Calu3 (cell line): ENCODE data around the gene SPATA21. TPM values are rescaled to one million over a fixed set of nuclear protein-coding genes. Genes with fewer than 3 reads are reported as not detected.

Experiments
- BruUV-seq: library from RNA; stranded (reverse); fragments of 400-500 nt; replicated peaks from 2 replicates; lab custom pipeline; 2021; lab: Mats Ljungman, UMichigan
- CTCF ChIA-PET: fragments of 300-600 bp; sonication (Branson Sonifier 250); formaldehyde crosslinking; loops from one replicate; lab custom pipeline; 2022; ENCODE audit warnings: antibody characterized with exemption; lab: Charles Lee
- DNase-seq: peaks from one replicate; pipeline ENCODE4 v3.0.0; 2022
- H3K27ac Mint-ChIP-seq: one replicate; pipeline ENCODE4 v1.8.0; 2022; ENCODE audit warnings: mixed read lengths; ENCODE audit not compliant: unreplicated experiment
- H3K27me3 Mint-ChIP-seq: one replicate; pipeline ENCODE4 v1.8.0; 2022; ENCODE audit warnings: mixed read lengths; ENCODE audit not compliant: unreplicated experiment
- H3K36me3 Mint-ChIP-seq: one replicate; pipeline ENCODE4 v1.8.0; 2022; ENCODE audit warnings: mild to moderate bottlenecking, moderate library complexity, mixed read lengths; ENCODE audit not compliant: insufficient read depth, unreplicated experiment
- H3K4me1 Mint-ChIP-seq: one replicate; pipeline ENCODE4 v1.8.0; 2022; ENCODE audit warnings: mild to moderate bottlenecking, low read depth, mixed read lengths; ENCODE audit not compliant: unreplicated experiment
- H3K4me3 Mint-ChIP-seq: one replicate; pipeline ENCODE4 v1.8.0; 2022; ENCODE audit warnings: mild to moderate bottlenecking, low read depth, moderate library complexity, mixed read lengths; ENCODE audit not compliant: unreplicated experiment
- H3K9me3 Mint-ChIP-seq: one replicate; pipeline ENCODE4 v1.8.0; 2022; ENCODE audit warnings: low read depth, mixed read lengths; ENCODE audit not compliant: unreplicated experiment
- intact Hi-C: fragments of 100-400 bp; cut with micrococcal nuclease; formaldehyde crosslinking; loops from one replicate; pipeline ENCODE4 v1.10.0; 2022; ENCODE audit not compliant: unreplicated experiment
- total RNA-seq: library from RNA; stranded (reverse); gene quantifications from 2 replicates; pipeline ENCODE4 v1.2.3, GENCODE V29; 2022
- TF ChIP-seq, protein P1 (sequence below): fragments of 200-600 bp; IDR thresholded peaks from one replicate; pipeline ENCODE4 v1.8.0; 2022; ENCODE audit warnings: antibody characterized with exemption; ENCODE audit not compliant: unreplicated experiment

The SPATA21 gene
- total RNA-seq, 1 experiment from 2014 or later = not detected

DNA sequence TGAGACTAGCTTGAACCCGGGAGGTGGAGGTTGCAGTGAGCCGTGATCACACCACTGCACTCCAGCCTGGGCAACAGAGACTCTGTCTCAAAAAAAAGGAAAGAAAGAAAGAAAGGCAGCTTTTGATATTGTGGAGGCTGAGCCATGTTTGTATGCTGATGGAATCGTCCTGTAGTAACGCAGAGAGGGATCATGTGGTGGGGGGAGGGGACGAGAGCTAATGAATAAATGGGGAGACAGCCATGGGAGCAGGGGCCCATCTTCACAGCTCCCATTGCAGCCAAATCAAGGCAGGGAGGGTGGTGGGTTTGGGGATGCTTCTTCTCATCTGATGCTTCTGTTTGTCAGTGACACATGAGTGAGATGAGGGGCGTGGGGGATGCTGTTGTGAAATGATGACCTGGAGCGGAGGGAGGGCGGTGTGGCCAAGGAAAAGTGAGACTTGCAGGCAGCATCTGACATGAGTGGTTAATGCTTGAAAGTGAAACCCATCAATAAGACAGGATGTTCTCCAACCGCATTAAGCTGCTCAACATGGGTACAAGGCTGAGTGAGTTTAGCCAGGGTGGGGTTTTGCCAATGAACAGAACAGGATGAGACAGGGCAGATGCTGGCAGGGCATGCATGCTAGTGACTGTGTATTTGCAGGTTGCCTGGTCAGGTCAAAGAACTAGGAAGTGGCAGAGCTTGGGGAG, 16.7 kb downstream of the SPATA21 start:
- Mint-ChIP-seq H3K4me1 (no peaks in the 10 kb centered on the region), H3K27me3 (peaks cover 30% of the 10 kb centered on the region), H3K27ac (no peak overlapping the region), H3K9me3 (no peaks in the 10 kb centered on the region), H3K36me3 (peaks cover 5% of the 10 kb centered on the region), H3K4me3 (no peak overlapping the region)
- BruUV-seq = no TSS peak
- TF ChIP-seq, protein P1, sequence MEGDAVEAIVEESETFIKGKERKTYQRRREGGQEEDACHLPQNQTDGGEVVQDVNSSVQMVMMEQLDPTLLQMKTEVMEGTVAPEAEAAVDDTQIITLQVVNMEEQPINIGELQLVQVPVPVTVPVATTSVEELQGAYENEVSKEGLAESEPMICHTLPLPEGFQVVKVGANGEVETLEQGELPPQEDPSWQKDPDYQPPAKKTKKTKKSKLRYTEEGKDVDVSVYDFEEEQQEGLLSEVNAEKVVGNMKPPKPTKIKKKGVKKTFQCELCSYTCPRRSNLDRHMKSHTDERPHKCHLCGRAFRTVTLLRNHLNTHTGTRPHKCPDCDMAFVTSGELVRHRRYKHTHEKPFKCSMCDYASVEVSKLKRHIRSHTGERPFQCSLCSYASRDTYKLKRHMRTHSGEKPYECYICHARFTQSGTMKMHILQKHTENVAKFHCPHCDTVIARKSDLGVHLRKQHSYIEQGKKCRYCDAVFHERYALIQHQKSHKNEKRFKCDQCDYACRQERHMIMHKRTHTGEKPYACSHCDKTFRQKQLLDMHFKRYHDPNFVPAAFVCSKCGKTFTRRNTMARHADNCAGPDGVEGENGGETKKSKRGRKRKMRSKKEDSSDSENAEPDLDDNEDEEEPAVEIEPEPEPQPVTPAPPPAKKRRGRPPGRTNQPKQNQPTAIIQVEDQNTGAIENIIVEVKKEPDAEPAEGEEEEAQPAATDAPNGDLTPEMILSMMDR = no peak
- CTCF ChIA-PET = no interaction called here
- intact Hi-C loops = no loop called here
- DNase-seq = no peak

DNA sequence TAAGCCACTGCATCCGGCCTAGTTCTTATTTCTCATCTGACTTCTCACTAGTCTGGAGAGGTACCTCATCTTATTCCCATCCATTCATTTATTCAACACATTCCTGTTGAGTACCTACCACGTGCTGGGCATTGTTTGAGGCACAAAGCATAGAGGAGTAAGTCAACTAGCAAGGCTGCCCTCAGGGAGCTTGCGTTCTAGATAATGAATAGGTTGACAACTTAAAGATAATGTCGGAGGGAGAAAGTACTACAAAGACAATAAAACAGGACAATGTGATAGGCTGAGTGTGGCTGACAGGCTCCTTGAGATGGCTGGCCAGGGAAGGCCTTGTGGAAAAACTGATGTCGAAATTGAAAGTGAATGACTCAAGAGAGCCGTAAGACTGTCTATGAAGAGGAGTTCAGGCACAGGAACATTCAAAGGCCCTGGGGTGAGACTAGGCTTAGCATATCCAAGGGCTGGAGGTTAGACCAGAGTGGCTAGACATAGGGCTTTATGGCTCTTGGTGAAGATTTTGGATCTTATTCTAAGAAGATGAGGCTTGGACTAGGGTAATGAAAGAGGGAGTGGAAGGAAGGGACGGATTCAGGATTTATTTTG, 18.3 kb downstream of the SPATA21 start:
- Mint-ChIP-seq H3K9me3 (no peaks in the 10 kb centered on the region), H3K4me1 (no peaks in the 10 kb centered on the region), H3K4me3 (no peak overlapping the region), H3K36me3 (peaks cover 4% of the 10 kb centered on the region), H3K27me3 (peaks cover 30% of the 10 kb centered on the region), H3K27ac (no peak overlapping the region)
- CTCF ChIA-PET = no interaction called here
- TF ChIP-seq, protein P1 = no peak
- no peak for DNase-seq
- no TSS peak for BruUV-seq
- intact Hi-C loops = no loop called here

DNA sequence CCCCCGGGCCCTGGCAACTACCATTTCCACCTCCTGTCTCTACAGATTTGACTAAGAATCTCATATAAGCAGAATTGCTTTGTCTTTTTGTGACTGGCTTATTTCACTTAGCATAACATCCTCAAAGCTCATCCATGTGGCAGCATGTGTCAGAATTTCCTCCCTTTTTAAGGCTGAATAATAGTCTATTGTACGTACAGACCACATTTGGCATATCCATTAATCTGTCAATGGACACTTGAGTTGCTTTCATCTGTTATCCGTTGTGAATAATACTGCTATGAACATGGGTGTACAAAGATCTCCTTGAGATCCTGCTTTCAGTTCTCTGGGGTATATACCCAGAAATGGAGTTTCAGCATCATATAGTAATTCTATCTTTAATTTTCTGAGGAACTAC, 24.0 kb downstream of the SPATA21 start:
- no TSS peak for BruUV-seq
- intact Hi-C loops = no loop called here
- CTCF ChIA-PET = no interaction called here
- no peak overlapping the region for H3K4me3 Mint-ChIP-seq
- no peaks in the 10 kb centered on the region for H3K9me3 Mint-ChIP-seq
- no peak overlapping the region for H3K27ac Mint-ChIP-seq
- no peaks in the 10 kb centered on the region for H3K4me1 Mint-ChIP-seq
- H3K36me3 Mint-ChIP-seq = peaks cover 5% of the 10 kb centered on the region
- TF ChIP-seq, protein P1 = no peak
- peaks cover 54% of the 10 kb centered on the region for H3K27me3 Mint-ChIP-seq
- DNase-seq = no peak

DNA sequence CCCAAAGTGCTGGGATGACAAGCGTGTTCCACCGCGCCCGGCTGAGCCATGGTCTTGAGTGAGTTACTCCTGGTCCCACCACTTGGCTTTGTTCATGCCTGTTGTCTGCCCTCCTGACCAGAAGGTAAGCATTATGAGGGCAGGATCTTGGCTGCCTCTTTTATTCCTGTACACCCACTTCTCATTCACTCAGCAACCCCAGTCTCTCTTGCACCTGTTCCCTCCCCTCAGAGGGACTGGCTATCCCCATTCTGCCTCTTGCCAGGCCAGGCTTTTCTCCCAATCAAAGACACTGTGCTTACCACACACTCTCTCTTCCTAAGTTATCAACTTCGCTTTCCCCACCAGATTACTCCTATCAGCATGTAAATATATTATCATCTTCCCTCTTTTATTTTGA, 26.4 kb downstream of the SPATA21 start:
- intact Hi-C loops = no loop called here
- peaks cover 54% of the 10 kb centered on the region for H3K27me3 Mint-ChIP-seq
- TF ChIP-seq, protein P1 = no peak
- DNase-seq = no peak
- H3K36me3 Mint-ChIP-seq = peaks cover 10% of the 10 kb centered on the region
- no peak overlapping the region for H3K4me3 Mint-ChIP-seq
- no peaks in the 10 kb centered on the region for H3K4me1 Mint-ChIP-seq
- no peak overlapping the region for H3K27ac Mint-ChIP-seq
- CTCF ChIA-PET = no interaction called here
- no peaks in the 10 kb centered on the region for H3K9me3 Mint-ChIP-seq
- no TSS peak for BruUV-seq
